HEK293 (cell line): Measurements from ENCODE around the gene JADE3.

ENCODE experiments used
- CTCF ChIA-PET: fragments of 350-600 bp; formaldehyde crosslinking; extraction: SDS; loops from one replicate; lab custom pipeline; 2021; ENCODE audit warnings: antibody characterized with exemption; lab: Yijun Ruan, JAX
- POLR2A ChIA-PET: fragments of 300-600 bp; formaldehyde crosslinking; extraction: SDS; loops from one replicate; lab custom pipeline; 2020; ENCODE audit warnings: antibody characterized with exemption, inconsistent platforms; lab: Yijun Ruan, JAX
- H3K27ac ChIP-seq: fragments of 200-500 bp; sonication (Bioruptor generic); 2 replicates; pipeline ENCODE4 v1.5.1; 2014; ENCODE audit warnings: low read depth, low read length, control low read depth, inconsistent platforms; ENCODE audit errors: extremely low read depth
- H3K36me3 ChIP-seq, 2 experiments: fragments of 200-500 bp in 1 of 2; sonication (Bioruptor generic) in 1 of 2; 1 replicate in 1 of 2; 2 replicates in 1 of 2; pipeline ENCODE4 v1.5.1; 2014 to 2017; ENCODE audit warnings: inconsistent platforms in 2 of 2, low read length in 2 of 2; ENCODE audit not compliant: control insufficient read depth in 2 of 2, insufficient read depth in 1 of 2
- H3K4me1 ChIP-seq: fragments of 200-500 bp; sonication (Bioruptor generic); 2 replicates; pipeline ENCODE4 v1.5.1; 2014; ENCODE audit warnings: mild to moderate bottlenecking, low read length, inconsistent platforms; ENCODE audit not compliant: control insufficient read depth, insufficient read depth
- H3K4me3 ChIP-seq: 2 replicates; pipeline ENCODE4 v1.5.1; 2011; ENCODE audit warnings: low read depth, mild to moderate bottlenecking, control low read depth, low read length, moderate library complexity
- H3K9me3 ChIP-seq: fragments of 200-500 bp; sonication (Bioruptor generic); 2 replicates; pipeline ENCODE4 v1.5.1; 2014; ENCODE audit warnings: low read depth, low read length, inconsistent platforms; ENCODE audit not compliant: control insufficient read depth, insufficient read depth
- EGR2 ChIP-seq: fragments of 450-650 bp; formaldehyde crosslinking; IDR thresholded peaks from 2 replicates; pipeline ENCODE4 v1.5.1; 2016; ENCODE audit warnings: low read depth, missing biosample characterization, missing genetic modification characterization
- ELK4 ChIP-seq: IDR thresholded peaks from 2 replicates; pipeline ENCODE4 v1.6.1; 2011; ENCODE audit warnings: mild to moderate bottlenecking, low read depth, low read length, borderline replicate concordance
- HOXA7 ChIP-seq: sonication (generic); formaldehyde crosslinking; IDR thresholded peaks from 2 replicates; pipeline ENCODE4 v1.8.1; 2022; ENCODE audit warnings: missing genetic modification reagents, borderline replicate concordance
- HOXD13 ChIP-seq: sonication (generic); formaldehyde crosslinking; IDR thresholded peaks from 2 replicates; pipeline ENCODE4 v1.8.0; 2022; ENCODE audit warnings: missing genetic modification reagents, borderline replicate concordance
- KLF9 ChIP-seq: fragments of 450-650 bp; formaldehyde crosslinking; IDR thresholded peaks from 2 replicates; pipeline ENCODE4 v1.5.1; 2016; ENCODE audit warnings: missing biosample characterization, missing genetic modification characterization, low read depth
- MEIS1 ChIP-seq: sonication (generic); formaldehyde crosslinking; IDR thresholded peaks from 2 replicates; pipeline ENCODE4 v1.8.1; 2022; ENCODE audit warnings: missing genetic modification reagents, mild to moderate bottlenecking, borderline replicate concordance
- SETDB1 ChIP-seq: IDR thresholded peaks from one replicate; pipeline ENCODE4 v1.6.1; 2017; ENCODE audit warnings: mild to moderate bottlenecking, low read length, moderate library complexity, mixed read lengths; ENCODE audit not compliant: insufficient read length
- TRIM28 ChIP-seq: IDR thresholded peaks from 2 replicates; pipeline ENCODE4 v1.6.1; 2011; ENCODE audit warnings: low read length, control low read depth, borderline replicate concordance
- YY1 ChIP-seq: fragments of 450-650 bp; formaldehyde crosslinking; IDR thresholded peaks from 2 replicates; pipeline ENCODE4 v1.5.1; 2018; ENCODE audit warnings: missing biosample characterization, missing genetic modification characterization
- YY2 ChIP-seq: fragments of 450-650 bp; formaldehyde crosslinking; IDR thresholded peaks from 2 replicates; pipeline ENCODE4 v1.5.1; 2016; ENCODE audit warnings: missing biosample characterization, missing genetic modification characterization
- ZBTB1 ChIP-seq: fragments of 450-650 bp; formaldehyde crosslinking; IDR thresholded peaks from 2 replicates; pipeline ENCODE4 v1.5.1; 2016; ENCODE audit warnings: missing biosample characterization, missing genetic modification characterization
- ZBTB11 ChIP-seq: fragments of 450-650 bp; formaldehyde crosslinking; conservative IDR thresholded peaks from 2 replicates; pipeline ENCODE4 v1.5.1; 2016; ENCODE audit warnings: low read depth, missing biosample characterization, missing genetic modification characterization
- ZEB2 ChIP-seq: fragments of 450-650 bp; formaldehyde crosslinking; IDR thresholded peaks from 2 replicates; pipeline ENCODE4 v1.5.1; 2016; ENCODE audit warnings: missing biosample characterization, missing genetic modification characterization
- ZNF133 ChIP-seq: fragments of 450-650 bp; formaldehyde crosslinking; IDR thresholded peaks from 2 replicates; pipeline ENCODE4 v1.5.1; 2016; ENCODE audit warnings: missing biosample characterization, missing genetic modification characterization
- ZNF184 ChIP-seq: fragments of 450-650 bp; IDR thresholded peaks from 2 replicates; pipeline ENCODE4 v1.5.1; 2018; ENCODE audit warnings: missing biosample characterization, mild to moderate bottlenecking, missing genetic modification characterization
- ZNF23 ChIP-seq: fragments of 450-650 bp; formaldehyde crosslinking; IDR thresholded peaks from 2 replicates; pipeline ENCODE4 v1.5.1; 2016; ENCODE audit warnings: missing biosample characterization, missing genetic modification characterization, borderline replicate concordance
- ZNF280D ChIP-seq: fragments of 450-650 bp; formaldehyde crosslinking; IDR thresholded peaks from 2 replicates; pipeline ENCODE4 v1.5.1; 2016; ENCODE audit warnings: missing biosample characterization, missing genetic modification characterization
- ZNF433 ChIP-seq: fragments of 450-650 bp; formaldehyde crosslinking; IDR thresholded peaks from 2 replicates; pipeline ENCODE4 v1.5.1; 2016; ENCODE audit warnings: missing biosample characterization, missing genetic modification characterization, low read depth
- ZNF48 ChIP-seq: fragments of 450-650 bp; formaldehyde crosslinking; IDR thresholded peaks from 2 replicates; pipeline ENCODE4 v1.5.1; 2016; ENCODE audit warnings: missing biosample characterization, missing genetic modification characterization
- ZNF521 ChIP-seq: fragments of 450-650 bp; formaldehyde crosslinking; IDR thresholded peaks from 2 replicates; pipeline ENCODE4 v1.5.1; 2017; ENCODE audit warnings: missing biosample characterization, mild to moderate bottlenecking, missing genetic modification characterization
- ZNF560 ChIP-seq: fragments of 450-650 bp; formaldehyde crosslinking; IDR thresholded peaks from 2 replicates; pipeline ENCODE4 v1.5.1; 2017; ENCODE audit warnings: missing biosample characterization, missing genetic modification characterization, borderline replicate concordance
- ZNF585B ChIP-seq: fragments of 450-650 bp; formaldehyde crosslinking; IDR thresholded peaks from 2 replicates; pipeline ENCODE4 v1.5.1; 2016; ENCODE audit warnings: missing biosample characterization, missing genetic modification characterization
- ZNF623 ChIP-seq: fragments of 450-650 bp; formaldehyde crosslinking; IDR thresholded peaks from 2 replicates; pipeline ENCODE4 v1.5.1; 2016; ENCODE audit warnings: missing biosample characterization, missing genetic modification characterization
- ZNF664 ChIP-seq: fragments of 450-650 bp; formaldehyde crosslinking; IDR thresholded peaks from 2 replicates; pipeline ENCODE4 v1.5.1; 2016; ENCODE audit warnings: missing biosample characterization, missing genetic modification characterization
- ZNF747 ChIP-seq: fragments of 450-650 bp; formaldehyde crosslinking; IDR thresholded peaks from 2 replicates; pipeline ENCODE4 v1.5.1; 2016; ENCODE audit warnings: missing biosample characterization, missing genetic modification characterization
- ZNF776 ChIP-seq: fragments of 450-650 bp; formaldehyde crosslinking; IDR thresholded peaks from 2 replicates; pipeline ENCODE4 v1.5.0; 2017; ENCODE audit warnings: missing biosample characterization, missing genetic modification characterization, borderline replicate concordance

JADE3 gene

GRCh38 chrX:46935295-46935694 is 23.1 kb downstream of the JADE3 start:
- Histone ChIP-seq H3K36me3 (no peaks in the 10 kb centered on the region; a peak in 1 of 3 replicates), H3K27ac (no peak overlapping the region)
- TF ChIP-seq ZNF48: no peak
- TF ChIP-seq ZNF184: no peak
- no peak for TF ChIP-seq ELK4
- TF ChIP-seq ZNF585B: no peak
- no peak for TF ChIP-seq ZNF623 (tag by site-specific recombination)
- no peak for TF ChIP-seq KLF9 (tag by site-specific recombination)
- no peak for TF ChIP-seq ZEB2 (tag by site-specific recombination)
- no peak for TF ChIP-seq ZNF433 (tag by site-specific recombination)
- TF ChIP-seq MEIS1 (CRISPR knock-in tag): no peak
- TF ChIP-seq ZNF23 (tag by site-specific recombination): no peak
- TF ChIP-seq ZNF280D (tag by site-specific recombination): no peak
- TF ChIP-seq ZNF664: no peak
- no peak for TF ChIP-seq YY2 (tag by site-specific recombination)
- TF ChIP-seq, all 188 proteins: peak for 0
- Histone ChIP-seq H3K9me3 (peaks cover 5% of the 10 kb centered on the region; the same call in 1 of the 2 replicates), H3K4me1 (no peaks in the 10 kb centered on the region), H3K4me3 (no peak overlapping the region)
- POLR2A ChIA-PET: no interaction called here
- CTCF ChIA-PET: no interaction called here

- Histone ChIP-seq H3K9me3 (peaks cover 5% of the 10 kb centered on the region; the same call in 1 of the 2 replicates), H3K36me3 (no peaks in the 10 kb centered on the region; a peak in 1 of 3 replicates), H3K4me1 (no peaks in the 10 kb centered on the region), H3K4me3 (no peak overlapping the region), H3K27ac (no peak overlapping the region)
- ChIA-PET POLR2A (no interaction called here), CTCF (interaction anchor here (0.5 to 0.9 kb wide), 2 partner anchors 16 to 48 kb away, joined by 3 to 4 read pairs; no protein-coding TSS in a partner anchor)
- TF ChIP-seq SETDB1: peak; percentile 88
- no peak for TF ChIP-seq ZNF521 (tag by site-specific recombination)
- peak; percentile 86 for TF ChIP-seq TRIM28
- TF ChIP-seq HOXD13 (CRISPR knock-in tag): no peak
- TF ChIP-seq ZNF133 (tag by site-specific recombination): peak; percentile 63; the same call in 1 of the 2 replicates
Measured at GRCh38 chrX:46938589-46938988, 26.4 kb downstream of the JADE3 start.

GRCh38 chrX:46941341-46941740 is 29.1 kb downstream of the JADE3 start:
- ChIA-PET CTCF (no interaction called here), POLR2A (no interaction called here)
- H3K36me3 ChIP-seq: no peaks in the 10 kb centered on the region; a peak in 1 of 3 replicates
- TF ChIP-seq ZNF560 (tag by site-specific recombination) (no peak), ZBTB1 (no peak), ZNF776 (tag by site-specific recombination) (no peak), ZNF747 (tag by site-specific recombination) (no peak), ZBTB11 (tag by site-specific recombination) (no peak), YY1 (tag by site-specific recombination) (no peak), HOXA7 (CRISPR knock-in tag) (no peak), EGR2 (tag by site-specific recombination) (no peak)

More at GRCh38 chrX:46941341-46941740, 29.1 kb downstream of the JADE3 start:
- no peaks in the 10 kb centered on the region for H3K4me1 ChIP-seq
- peaks cover 5% of the 10 kb centered on the region; the same call in 1 of the 2 replicates for H3K9me3 ChIP-seq
- H3K27ac ChIP-seq: no peak overlapping the region
- no peak overlapping the region for H3K4me3 ChIP-seq
